Endothelial cell of umbilical vein (primary cell): ENCODE data around the gene SCN7A.

Source experiments
- CTCF ChIP-seq, 2 donors: IDR thresholded peaks; 1 replicate in 1 of 2; 2 replicates in 1 of 2; pipeline ENCODE4 v1.5.1; 2011; ENCODE audit warnings: low read length in 2 of 2, mild to moderate bottlenecking in 2 of 2, moderate library complexity in 2 of 2, control low read depth in 1 of 2, inconsistent platforms in 1 of 2, low read depth in 1 of 2; ENCODE audit not compliant: insufficient read depth in 1 of 2; ENCODE audit errors: extremely low read depth in 1 of 2
- EZH2 ChIP-seq: IDR thresholded peaks from 2 replicates; pipeline ENCODE4 v1.6.1; 2012; ENCODE audit warnings: borderline replicate concordance, low read depth, mild to moderate bottlenecking, moderate library complexity, low read length, inconsistent platforms; ENCODE audit not compliant: severe bottlenecking
- FOS ChIP-seq: IDR thresholded peaks from 2 replicates; pipeline ENCODE4 v1.6.1; 2011; ENCODE audit warnings: mild to moderate bottlenecking, low read length, moderate library complexity, borderline replicate concordance; ENCODE audit not compliant: insufficient read depth
- GATA2 ChIP-seq: IDR thresholded peaks from 2 replicates; pipeline ENCODE4 v1.7.0; 2011; ENCODE audit warnings: low read depth, mild to moderate bottlenecking, moderate library complexity, mixed read lengths, low read length; ENCODE audit not compliant: insufficient read length, insufficient read depth
- JUN ChIP-seq: IDR thresholded peaks from 2 replicates; pipeline ENCODE4 v1.6.1; 2011; ENCODE audit warnings: borderline replicate concordance, low read depth; ENCODE audit not compliant: insufficient read length, insufficient read depth
- MAX ChIP-seq: IDR thresholded peaks from 2 replicates; pipeline ENCODE4 v1.6.1; 2011; ENCODE audit not compliant: insufficient read depth, insufficient read length
- MYC ChIP-seq: IDR thresholded peaks from one replicate; pipeline ENCODE4 v1.6.1; 2011; ENCODE audit warnings: mild to moderate bottlenecking, low read depth, low read length
- POLR2A ChIP-seq: IDR thresholded peaks from 2 replicates; pipeline ENCODE4 v1.6.1; 2012; ENCODE audit warnings: low read depth, mild to moderate bottlenecking, control low read depth, low read length
- POLR2AphosphoS5 ChIP-seq: IDR thresholded peaks from 2 replicates; pipeline ENCODE4 v1.6.1; 2012; ENCODE audit warnings: low read depth, mild to moderate bottlenecking, control low read depth, low read length, moderate library complexity; ENCODE audit not compliant: insufficient read depth

GRCh38 chr2:166499281-166499680 is 5.2 kb upstream of the SCN7A start:
- TF ChIP-seq CTCF (IDR thresholded peaks at IDR 0.05; ENCODE audit: extremely low read depth in 1 of 2, insufficient read depth in 1 of 2, low read depth in 1 of 2, low read length in 2 of 2) = no peak
- TF ChIP-seq POLR2AphosphoS5 = no peak
- no peak for TF ChIP-seq POLR2A
- TF ChIP-seq JUN = no peak
- TF ChIP-seq EZH2 = no peak
- TF ChIP-seq MAX = no peak
- no peak for TF ChIP-seq MYC
- no peak for TF ChIP-seq FOS
- TF ChIP-seq GATA2 = no peak
